ENCODE results near the gene VEZT. TPM values are rescaled to one million over a fixed set of nuclear protein-coding genes. Genes with fewer than 3 reads are reported as not detected.

The VEZT gene, protein sequence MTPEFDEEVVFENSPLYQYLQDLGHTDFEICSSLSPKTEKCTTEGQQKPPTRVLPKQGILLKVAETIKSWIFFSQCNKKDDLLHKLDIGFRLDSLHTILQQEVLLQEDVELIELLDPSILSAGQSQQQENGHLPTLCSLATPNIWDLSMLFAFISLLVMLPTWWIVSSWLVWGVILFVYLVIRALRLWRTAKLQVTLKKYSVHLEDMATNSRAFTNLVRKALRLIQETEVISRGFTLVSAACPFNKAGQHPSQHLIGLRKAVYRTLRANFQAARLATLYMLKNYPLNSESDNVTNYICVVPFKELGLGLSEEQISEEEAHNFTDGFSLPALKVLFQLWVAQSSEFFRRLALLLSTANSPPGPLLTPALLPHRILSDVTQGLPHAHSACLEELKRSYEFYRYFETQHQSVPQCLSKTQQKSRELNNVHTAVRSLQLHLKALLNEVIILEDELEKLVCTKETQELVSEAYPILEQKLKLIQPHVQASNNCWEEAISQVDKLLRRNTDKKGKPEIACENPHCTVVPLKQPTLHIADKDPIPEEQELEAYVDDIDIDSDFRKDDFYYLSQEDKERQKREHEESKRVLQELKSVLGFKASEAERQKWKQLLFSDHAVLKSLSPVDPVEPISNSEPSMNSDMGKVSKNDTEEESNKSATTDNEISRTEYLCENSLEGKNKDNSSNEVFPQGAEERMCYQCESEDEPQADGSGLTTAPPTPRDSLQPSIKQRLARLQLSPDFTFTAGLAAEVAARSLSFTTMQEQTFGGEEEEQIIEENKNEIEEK
- 100 to 1,000 TPM in 1 of 4 donors, 10 to 100 TPM in 3; 60.5 to 110 (median 73.5) TPM for total RNA-seq

DNA sequence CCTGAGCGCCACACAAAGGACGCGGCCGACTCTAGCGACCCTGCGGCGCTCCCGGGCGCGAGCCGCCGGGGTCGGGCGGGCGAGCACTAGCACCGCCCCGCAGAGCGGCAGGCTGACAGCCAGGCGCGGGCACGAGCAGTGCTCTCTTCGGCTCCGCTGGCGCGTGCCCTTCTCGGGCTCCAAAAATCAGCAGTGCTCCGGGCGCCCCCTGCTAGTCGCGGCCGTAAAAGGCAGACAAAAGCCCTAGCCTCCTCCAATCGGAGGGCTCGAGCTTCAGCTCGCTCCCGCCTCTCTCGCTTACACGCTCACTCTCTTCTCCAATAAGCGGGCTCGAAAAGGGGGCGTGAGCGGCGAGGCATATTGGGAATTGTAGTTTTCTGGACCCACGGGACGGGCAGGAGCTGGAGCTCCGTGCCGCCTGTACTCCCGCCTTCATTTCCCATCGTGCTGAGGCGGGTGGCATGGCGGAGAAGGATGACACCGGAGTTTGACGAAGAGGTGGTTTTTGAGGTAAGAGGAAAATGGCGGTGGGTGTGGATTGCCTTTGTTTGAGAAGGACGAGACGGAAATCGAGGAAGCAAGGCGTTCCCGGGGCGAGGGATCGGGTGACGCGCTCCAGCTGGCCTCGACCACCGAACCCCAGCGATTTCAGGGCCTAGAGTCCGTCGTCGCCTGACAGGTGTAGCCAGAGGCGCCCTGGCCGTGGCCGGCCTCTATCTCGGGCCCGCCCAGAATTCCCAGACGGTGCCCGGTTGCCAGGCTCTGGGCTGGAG lies at the start of gene VEZT, which contains the start of gene FGD6:
VEZT (plus strand) TSS at position 431 of the 773 bp plus-strand sequence; CDS start at position 475, 44 bp downstream.
FGD6 (minus strand) TSS at position 91 of the 773 bp plus-strand sequence. CDS start 227 bp downstream, outside the sequence.
- Histone ChIP-seq H3K4me1 (peaks cover 0 to 55% (median 8%) of the 10 kb centered on the region in 4 donors), H3K9me3 (no peaks in the 10 kb centered on the region), H3K4me3 (peak within 1 kb of the TSS; percentile 73 to 98 (median 87)), H3K36me3 (no peaks in the 10 kb centered on the region), H3K27ac (peak within 1 kb of the TSS; percentile 94 to 100 (median 98)), H3K27me3 (no peaks in the 10 kb centered on the region)
- WGBS, 2 donors = 0% methylated on average over 56 to 74 of the region's 75 CpGs
- peak; percentile 97 to 98 for DNase-seq (ENCODE audit: low spot score in 2 of 2)
- TF ChIP-seq EP300 (IDR thresholded peaks at IDR 0.05) (peak; percentile 81 to 98), POLR2A (IDR thresholded peaks at IDR 0.05) (peak; percentile 38 to 73)
- TF ChIP-seq, protein P1, sequence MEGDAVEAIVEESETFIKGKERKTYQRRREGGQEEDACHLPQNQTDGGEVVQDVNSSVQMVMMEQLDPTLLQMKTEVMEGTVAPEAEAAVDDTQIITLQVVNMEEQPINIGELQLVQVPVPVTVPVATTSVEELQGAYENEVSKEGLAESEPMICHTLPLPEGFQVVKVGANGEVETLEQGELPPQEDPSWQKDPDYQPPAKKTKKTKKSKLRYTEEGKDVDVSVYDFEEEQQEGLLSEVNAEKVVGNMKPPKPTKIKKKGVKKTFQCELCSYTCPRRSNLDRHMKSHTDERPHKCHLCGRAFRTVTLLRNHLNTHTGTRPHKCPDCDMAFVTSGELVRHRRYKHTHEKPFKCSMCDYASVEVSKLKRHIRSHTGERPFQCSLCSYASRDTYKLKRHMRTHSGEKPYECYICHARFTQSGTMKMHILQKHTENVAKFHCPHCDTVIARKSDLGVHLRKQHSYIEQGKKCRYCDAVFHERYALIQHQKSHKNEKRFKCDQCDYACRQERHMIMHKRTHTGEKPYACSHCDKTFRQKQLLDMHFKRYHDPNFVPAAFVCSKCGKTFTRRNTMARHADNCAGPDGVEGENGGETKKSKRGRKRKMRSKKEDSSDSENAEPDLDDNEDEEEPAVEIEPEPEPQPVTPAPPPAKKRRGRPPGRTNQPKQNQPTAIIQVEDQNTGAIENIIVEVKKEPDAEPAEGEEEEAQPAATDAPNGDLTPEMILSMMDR (IDR thresholded peaks at IDR 0.05) = peak; percentile 46 to 85 (median 69)

DNA sequence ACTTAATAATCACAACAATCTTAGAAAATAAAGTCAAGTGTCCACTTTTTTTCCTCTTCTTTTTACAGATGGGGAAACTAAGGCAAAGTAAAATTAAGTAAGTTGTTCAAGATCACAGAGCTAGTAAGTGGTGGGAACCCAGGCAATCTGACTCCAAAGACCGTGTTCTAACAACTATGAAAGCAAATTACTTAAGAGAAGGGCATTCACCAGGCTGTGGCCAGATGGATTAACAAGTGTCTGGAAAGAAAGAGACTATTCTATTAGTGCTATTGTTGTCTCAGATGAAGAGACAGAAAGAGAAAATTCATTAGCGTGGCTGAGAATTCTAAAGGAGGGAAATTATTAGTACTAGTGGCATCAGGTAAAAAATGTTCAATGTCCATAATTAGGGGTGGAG lies 48.9 kb upstream of the VEZT start:
- H3K27me3 ChIP-seq = no peaks in the 10 kb centered on the region
- H3K9me3 ChIP-seq = no peaks in the 10 kb centered on the region
- peaks cover 0 to 9% (median 0%) of the 10 kb centered on the region in 3 donors for H3K36me3 ChIP-seq
- no peak for DNase-seq (ENCODE audit: low spot score in 2 of 2)
- WGBS, 2 donors = 46 to 59% methylated on average over 2 of the region's 2 CpGs
- H3K4me1 ChIP-seq = peaks cover 0 to 21% (median under 1%) of the 10 kb centered on the region in 4 donors
- no peak overlapping the region for H3K27ac ChIP-seq
- TF ChIP-seq EP300 (IDR thresholded peaks at IDR 0.05) = no peak
- no peak overlapping the region for H3K4me3 ChIP-seq

DNA sequence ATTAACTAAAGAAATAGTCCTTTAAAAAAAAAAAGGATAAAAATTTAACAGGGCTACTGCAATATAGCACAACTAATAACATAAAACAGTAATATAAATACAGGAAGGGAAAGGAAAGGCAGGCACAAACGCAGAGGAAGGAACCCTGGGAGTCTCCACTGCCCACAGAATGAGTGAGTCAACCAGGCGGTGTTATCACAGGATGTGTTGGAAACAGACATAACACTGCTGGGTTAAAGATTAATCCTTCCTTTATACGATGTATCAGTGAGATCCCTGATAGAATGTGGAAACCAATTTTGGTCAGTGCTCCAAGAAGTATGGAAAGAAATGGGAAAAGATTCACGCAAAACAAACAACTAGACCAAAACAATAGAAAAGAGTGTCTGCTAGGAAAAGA lies 48.2 kb upstream of the VEZT start:
- TF ChIP-seq, protein P1 (IDR thresholded peaks at IDR 0.05) = no peak
- no peaks in the 10 kb centered on the region for H3K9me3 ChIP-seq
- no peak for DNase-seq (ENCODE audit: low spot score in 2 of 2)
- H3K4me3 ChIP-seq = no peak overlapping the region
- H3K27me3 ChIP-seq = no peaks in the 10 kb centered on the region
- H3K4me1 ChIP-seq = peaks cover 0 to 23% (median 0%) of the 10 kb centered on the region in 4 donors
- WGBS, 2 donors = 65 to 66% methylated on average over 4 of the region's 4 CpGs
- H3K36me3 ChIP-seq = peaks cover 0 to 9% (median 0%) of the 10 kb centered on the region in 3 donors
- no peak overlapping the region for H3K27ac ChIP-seq

DNA sequence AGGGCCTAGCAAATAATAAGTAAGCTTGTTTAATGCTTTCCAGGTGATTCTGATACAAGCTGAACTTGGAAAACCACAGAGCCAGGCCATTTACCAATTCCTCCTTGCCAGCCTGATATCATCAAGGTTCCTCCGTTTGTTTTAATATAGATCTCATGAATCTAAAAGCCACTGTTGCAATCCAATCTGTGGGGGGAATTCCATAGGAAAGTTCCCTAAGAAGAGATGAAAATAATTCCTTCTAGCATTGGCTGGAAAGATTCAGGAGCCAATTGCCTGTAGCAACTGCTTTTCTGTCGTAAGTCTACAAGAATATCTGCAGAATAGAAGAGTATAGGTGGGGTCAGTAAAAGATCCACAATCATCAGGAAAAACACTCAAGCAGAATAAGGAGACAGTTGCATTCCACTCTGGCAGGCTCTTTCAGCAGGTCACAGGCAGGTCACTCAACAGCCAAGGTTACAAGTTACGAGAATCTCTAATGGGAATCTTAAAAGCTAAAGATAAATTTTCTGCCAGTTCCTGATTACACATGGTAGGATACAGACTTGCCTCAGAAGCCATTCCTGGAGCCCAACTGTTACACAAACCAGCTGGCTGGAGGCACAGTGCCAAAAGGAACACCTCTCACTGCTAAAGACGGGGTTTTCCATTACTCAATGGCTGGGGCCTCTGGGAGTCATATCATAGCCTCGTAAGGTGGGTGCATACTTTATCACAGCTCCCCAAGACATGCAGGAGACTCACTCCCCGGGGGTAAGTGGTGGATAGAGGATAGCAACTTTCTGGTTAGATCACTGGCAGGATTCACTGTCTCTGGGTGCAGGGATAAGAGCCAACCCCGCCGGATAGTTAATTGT lies 44.0 kb upstream of the VEZT start:
- DNase-seq (ENCODE audit: low spot score in 2 of 2) = peak; percentile 66 to 78
- whole genome bisulfite sequencing, 2 donors = 50 to 54% methylated on average over 8 of the region's 8 CpGs
- peaks cover 0 to 9% (median 0%) of the 10 kb centered on the region in 3 donors for H3K36me3 ChIP-seq
- TF ChIP-seq POLR2A (IDR thresholded peaks at IDR 0.05) (no peak), EP300 (IDR thresholded peaks at IDR 0.05) (peak in 1 of 2 donors; percentile 40)
- TF ChIP-seq, protein P1 (IDR thresholded peaks at IDR 0.05) = no peak
- H3K4me3 ChIP-seq = no peak overlapping the region
- no peaks in the 10 kb centered on the region for H3K9me3 ChIP-seq
- no peaks in the 10 kb centered on the region for H3K27me3 ChIP-seq
- H3K4me1 ChIP-seq = peaks cover 0 to 20% (median 0%) of the 10 kb centered on the region in 4 donors
- peak overlapping the region in 2 of 4 donors; percentile 15 to 63 for H3K27ac ChIP-seq

Data from tibial nerve (tissue), 4 donors.